Psoas muscle (tissue), 8 donors: ENCODE data around the gene RPL19. TPM values are rescaled to one million over a fixed set of nuclear protein-coding genes. Genes with fewer than 3 reads are reported as not detected.
A peak's percentile ranks its signal among the peaks of the same experiment; 100 is the strongest.

Source experiments
- ATAC-seq, 4 donors: fragments of 200-7000 bp; cut with Tn5 transposase; one replicate each; pipeline ENCODE4 v1.9.1; 2020; ENCODE audit warnings: moderate library complexity in 3 of 4, mild to moderate bottlenecking in 2 of 4
- DNase-seq, 2 donors: peaks; one replicate each; pipeline ENCODE4 v3.0.0-alpha.2; 2020
- H3K27ac ChIP-seq: fragments of 200-600 bp; one replicate; pipeline ENCODE4 v1.8.0; 2022
- H3K27me3 ChIP-seq, 3 donors: fragments of 200-600 bp in 1 of 3; one replicate each; pipeline versions ENCODE4 v1.6.1 to v1.8.0; 2013 to 2022; ENCODE audit warnings: low read length in 2 of 3, mild to moderate bottlenecking in 2 of 3, moderate library complexity in 1 of 3; ENCODE audit not compliant: insufficient read depth in 3 of 3
- H3K36me3 ChIP-seq, 2 donors: fragments of 200-600 bp in 1 of 2; one replicate each; pipeline versions ENCODE4 v1.6.1 to v1.8.0; 2013 to 2022; ENCODE audit warnings: low read depth in 1 of 2, mild to moderate bottlenecking in 1 of 2, moderate library complexity in 1 of 2; ENCODE audit not compliant: insufficient read depth in 1 of 2
- H3K4me1 ChIP-seq: fragments of 200-600 bp; one replicate; pipeline ENCODE4 v1.8.0; 2022
- H3K4me3 ChIP-seq: fragments of 200-600 bp; one replicate; pipeline ENCODE4 v1.8.0; 2022; ENCODE audit warnings: mild to moderate bottlenecking
- H3K9me3 ChIP-seq: fragments of 200-600 bp; one replicate; pipeline ENCODE4 v1.8.0; 2022
- WGBS, 3 donors: extraction: QIAGEN DNeasy Blood & Tissue Kit; methylation state at CpG; one replicate each; pipeline versions ENCODE4 v1.1.6 to v1.1.7; 2013; 5-methylcytosine and 5-hydroxymethylcytosine counted together
- intact Hi-C, 2 donors: fragments of 100-400 bp; cut with DNase I; formaldehyde crosslinking; loops; one replicate each; pipeline versions ENCODE4 v1.11.0 to v1.14.2; 2022
- polyA plus RNA-seq, 3 donors: library from polyadenylated mRNA; stranded (reverse); fragments of 200-250 nt; gene quantifications; one replicate each; pipeline ENCODE4 v1.2.3, GENCODE V29; 2013
- total RNA-seq, 4 donors: library from RNA; stranded (reverse); fragmentation: NEBNext Ultra II Directional in 2 of 4; extraction: Animal tissue kit (Norgen Biotek cat#: 25700) in 2 of 4; gene quantifications; one replicate each; pipeline versions ENCODE4 v1.2.1 to v1.2.4, GENCODE V29; 2021 to 2023
- TF ChIP-seq, protein P1 (sequence below): fragments of 200-600 bp; IDR thresholded peaks from one replicate; pipeline ENCODE4 v1.8.0; 2022; ENCODE audit warnings: antibody characterized with exemption
- donor health status: healthy with polysubstance abuse.
- donor health status: DM: no; HTN: no; CAD: no; lungs with moderate emphysema.
- donor health status: Bipolar disorder and iron deficiency.
- donor health status: healthy.
- donor health status: DM: yes; HTN: yes; CAD: no.
- donor health status: DM: no; HTN: no; CAD: no.
- donor health status: DM: no; HTN: no; CAD: no.
- donor health status: DM: yes; HTN: yes; CAD: no.

Gene RPL19
- total and polyA plus RNA-seq, 7 donors, result 1,146 to 3,039 (median 1,520) TPM

DNA sequence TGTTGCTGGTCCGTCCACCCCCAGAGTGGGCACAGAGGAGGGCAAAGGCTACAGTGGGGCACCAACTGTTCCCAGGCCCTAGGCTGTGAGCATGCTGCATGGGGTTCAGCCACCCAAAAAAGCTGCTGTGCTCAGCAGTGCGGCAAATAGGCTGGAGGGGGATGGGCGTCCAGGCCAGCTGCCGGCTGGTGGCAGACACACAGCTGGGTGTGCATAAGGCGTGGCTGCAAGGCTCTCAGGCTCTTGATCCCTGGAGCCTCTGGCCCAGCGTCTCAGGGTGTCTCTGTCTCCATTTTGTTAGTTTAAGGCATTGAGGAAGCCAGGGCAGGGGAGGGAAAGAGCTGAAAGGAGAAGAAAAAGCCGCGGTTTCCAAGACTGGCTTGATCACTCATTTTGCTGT lies 8.8 kb downstream of the RPL19 start:
- H3K9me3 ChIP-seq, result no peaks in the 10 kb centered on the region
- TF ChIP-seq, protein P1, sequence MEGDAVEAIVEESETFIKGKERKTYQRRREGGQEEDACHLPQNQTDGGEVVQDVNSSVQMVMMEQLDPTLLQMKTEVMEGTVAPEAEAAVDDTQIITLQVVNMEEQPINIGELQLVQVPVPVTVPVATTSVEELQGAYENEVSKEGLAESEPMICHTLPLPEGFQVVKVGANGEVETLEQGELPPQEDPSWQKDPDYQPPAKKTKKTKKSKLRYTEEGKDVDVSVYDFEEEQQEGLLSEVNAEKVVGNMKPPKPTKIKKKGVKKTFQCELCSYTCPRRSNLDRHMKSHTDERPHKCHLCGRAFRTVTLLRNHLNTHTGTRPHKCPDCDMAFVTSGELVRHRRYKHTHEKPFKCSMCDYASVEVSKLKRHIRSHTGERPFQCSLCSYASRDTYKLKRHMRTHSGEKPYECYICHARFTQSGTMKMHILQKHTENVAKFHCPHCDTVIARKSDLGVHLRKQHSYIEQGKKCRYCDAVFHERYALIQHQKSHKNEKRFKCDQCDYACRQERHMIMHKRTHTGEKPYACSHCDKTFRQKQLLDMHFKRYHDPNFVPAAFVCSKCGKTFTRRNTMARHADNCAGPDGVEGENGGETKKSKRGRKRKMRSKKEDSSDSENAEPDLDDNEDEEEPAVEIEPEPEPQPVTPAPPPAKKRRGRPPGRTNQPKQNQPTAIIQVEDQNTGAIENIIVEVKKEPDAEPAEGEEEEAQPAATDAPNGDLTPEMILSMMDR, result no peak
- peak overlapping the region; percentile 80 for H3K27ac ChIP-seq
- H3K27me3 ChIP-seq, result no peaks in the 10 kb centered on the region
- peak in 1 of 2 donors; percentile 74 for DNase-seq
- intact Hi-C loops, result loop anchor here (1.0 to 5.0 kb wide), 2 partner anchors 33 to 35 kb away; no protein-coding TSS in a partner anchor
- peak; percentile 11 to 69 (median 47) for ATAC-seq
- peaks cover 9 to 15% of the 10 kb centered on the region in 2 donors for H3K36me3 ChIP-seq
- peaks cover 21% of the 10 kb centered on the region for H3K4me1 ChIP-seq
- 41 to 58% (median 45%) methylated on average over 8 of the region's 8 CpGs for WGBS, 3 donors
- peak overlapping the region; percentile 65 for H3K4me3 ChIP-seq

DNA sequence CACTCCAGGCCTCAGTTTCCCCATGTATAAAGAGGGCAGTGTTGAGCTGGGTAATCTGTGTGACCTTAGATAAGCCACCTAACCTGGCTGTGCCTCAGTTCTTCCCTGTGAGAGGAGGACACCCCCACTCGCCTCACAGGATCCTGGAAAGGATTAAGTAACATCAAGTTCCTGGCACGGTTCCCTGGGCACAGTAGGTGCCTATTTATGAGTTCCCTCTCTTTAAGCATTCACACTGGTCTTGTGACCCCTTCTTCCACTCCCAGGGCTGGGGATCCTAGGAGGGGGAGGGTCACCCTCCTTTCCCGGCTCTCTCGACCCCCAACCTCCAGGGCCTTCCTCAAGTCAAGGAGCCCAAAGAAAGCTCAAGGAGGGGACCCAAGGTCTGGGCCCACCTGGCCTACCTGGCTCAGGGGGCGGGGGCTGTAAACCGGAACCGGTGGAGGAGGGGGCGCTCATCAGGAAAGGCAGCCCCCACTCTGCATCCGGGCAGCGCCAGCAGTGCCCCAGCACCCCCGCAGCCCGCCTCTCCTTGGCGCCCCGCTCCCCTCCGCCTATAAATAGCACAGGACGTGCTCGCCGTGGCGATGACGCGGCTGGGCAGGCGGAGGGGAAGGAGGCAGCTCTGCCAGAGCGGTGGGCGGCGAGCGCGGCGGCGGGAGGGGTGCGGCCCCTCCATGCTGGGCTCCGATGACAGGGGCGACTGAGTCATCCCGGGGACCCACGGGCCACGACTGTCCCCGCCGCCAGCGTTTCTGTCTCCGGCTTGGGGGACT lies 9.4 kb downstream of the RPL19 start:
- intact Hi-C loops, result loop anchor here (5.0 to 10.0 kb wide), 2 partner anchors 33 to 135 kb away; no protein-coding TSS in a partner anchor
- TF ChIP-seq, protein P1, result no peak
- WGBS, 3 donors, result 2% methylated on average over 27 to 39 of the region's 39 CpGs

DNA sequence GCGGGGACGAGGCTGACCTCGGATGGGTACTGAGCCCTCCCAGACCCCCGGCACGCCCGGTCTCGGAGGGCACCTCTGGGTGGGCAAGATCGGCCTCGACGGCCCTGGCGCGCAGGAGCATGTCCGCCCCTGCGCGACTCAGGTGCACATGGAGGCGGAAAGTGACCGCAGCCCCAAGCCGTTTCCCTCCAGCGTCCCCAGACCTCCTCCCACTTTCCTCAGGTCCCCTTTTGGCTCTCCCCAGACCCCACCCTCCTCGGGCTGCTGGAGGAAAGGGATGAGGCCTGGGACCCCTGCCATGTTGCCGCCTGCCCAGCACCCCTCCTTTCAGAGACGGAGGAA lies 10.0 kb downstream of the RPL19 start:
- Histone ChIP-seq H3K36me3 (peaks cover 1 to 3% of the 10 kb centered on the region in 2 donors), H3K27me3 (no peaks in the 10 kb centered on the region), H3K4me1 (peaks cover 21% of the 10 kb centered on the region), H3K4me3 (peak overlapping the region; percentile 65), H3K9me3 (no peaks in the 10 kb centered on the region), H3K27ac (peak overlapping the region; percentile 80)
- ATAC-seq (peak in 1 of 4 donors; percentile 5), DNase-seq (no peak)
- TF ChIP-seq, protein P1, result no peak
- 27 to 31% (median 30%) methylated on average over 22 of the region's 22 CpGs for WGBS, 3 donors
- intact Hi-C loops, result loop anchor here in 1 of 2 donors (10.0 kb wide), 1 partner anchor 135 kb away; no protein-coding TSS in a partner anchor

More for the DNA sequence above, 9.4 kb downstream of the RPL19 start:
- DNase-seq, result peak; percentile 85 to 93
- peak; percentile 76 to 87 (median 80) for ATAC-seq
- Histone ChIP-seq H3K9me3 (no peaks in the 10 kb centered on the region), H3K4me3 (peak overlapping the region; percentile 65), H3K27me3 (no peaks in the 10 kb centered on the region), H3K27ac (peak overlapping the region; percentile 80), H3K36me3 (peaks cover 5 to 9% of the 10 kb centered on the region in 2 donors), H3K4me1 (peaks cover 21% of the 10 kb centered on the region)

DNA sequence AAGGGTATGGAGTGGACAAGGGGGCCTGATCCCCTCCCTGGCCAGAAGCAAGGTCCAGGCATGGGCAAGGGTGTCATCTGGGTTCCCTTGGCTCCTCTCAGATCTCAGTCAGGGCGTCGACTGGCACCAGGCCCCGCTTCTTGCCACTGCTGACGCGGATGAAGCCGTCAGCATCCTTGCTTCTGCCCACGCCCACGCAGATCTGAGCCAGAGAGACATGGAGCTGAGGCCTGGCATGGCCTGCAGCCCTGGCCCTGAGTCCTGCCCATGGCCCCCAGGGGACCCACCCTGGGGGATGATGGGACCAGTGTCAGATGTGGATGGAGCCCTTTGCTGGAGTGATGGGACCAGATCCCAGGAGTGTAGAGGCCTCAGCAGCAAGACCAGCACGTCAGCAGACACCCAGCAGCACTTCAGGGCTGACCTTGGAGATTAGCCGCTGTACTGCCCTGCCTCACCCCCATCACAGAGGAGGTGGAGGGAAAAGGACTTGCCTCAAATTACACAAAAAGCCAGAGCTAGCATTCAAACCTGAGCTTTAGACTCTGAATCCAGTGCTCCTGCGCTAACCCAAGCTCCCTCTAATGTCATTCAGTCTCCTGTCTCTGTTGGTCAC lies 12.2 kb downstream of the RPL19 start:
- peaks cover 19% of the 10 kb centered on the region for H3K4me1 ChIP-seq
- WGBS, 3 donors, result 68 to 84% (median 79%) methylated on average over 11 of the region's 11 CpGs
- no peak overlapping the region for H3K27ac ChIP-seq
- H3K36me3 ChIP-seq, result no peaks in the 10 kb centered on the region
- no peaks in the 10 kb centered on the region for H3K27me3 ChIP-seq
- DNase-seq, result no peak
- ATAC-seq, result no peak
- H3K4me3 ChIP-seq, result no peak overlapping the region
- intact Hi-C loops, result loop anchor here in 1 of 2 donors (10.0 kb wide), 1 partner anchor 138 kb away; no protein-coding TSS in a partner anchor
- H3K9me3 ChIP-seq, result no peaks in the 10 kb centered on the region
- TF ChIP-seq, protein P1, result no peak
